HG03520 (cell line): ENCODE data around the gene WDFY4.

ENCODE experiments used
- ATAC-seq: cut with Tn5 transposase; IDR thresholded peaks from one replicate; pipeline ENCODE4 v1.9.1; 2021; ENCODE audit warnings: mild to moderate bottlenecking, moderate library complexity; ENCODE audit not compliant: unreplicated experiment

The WDFY4 gene

DNA sequence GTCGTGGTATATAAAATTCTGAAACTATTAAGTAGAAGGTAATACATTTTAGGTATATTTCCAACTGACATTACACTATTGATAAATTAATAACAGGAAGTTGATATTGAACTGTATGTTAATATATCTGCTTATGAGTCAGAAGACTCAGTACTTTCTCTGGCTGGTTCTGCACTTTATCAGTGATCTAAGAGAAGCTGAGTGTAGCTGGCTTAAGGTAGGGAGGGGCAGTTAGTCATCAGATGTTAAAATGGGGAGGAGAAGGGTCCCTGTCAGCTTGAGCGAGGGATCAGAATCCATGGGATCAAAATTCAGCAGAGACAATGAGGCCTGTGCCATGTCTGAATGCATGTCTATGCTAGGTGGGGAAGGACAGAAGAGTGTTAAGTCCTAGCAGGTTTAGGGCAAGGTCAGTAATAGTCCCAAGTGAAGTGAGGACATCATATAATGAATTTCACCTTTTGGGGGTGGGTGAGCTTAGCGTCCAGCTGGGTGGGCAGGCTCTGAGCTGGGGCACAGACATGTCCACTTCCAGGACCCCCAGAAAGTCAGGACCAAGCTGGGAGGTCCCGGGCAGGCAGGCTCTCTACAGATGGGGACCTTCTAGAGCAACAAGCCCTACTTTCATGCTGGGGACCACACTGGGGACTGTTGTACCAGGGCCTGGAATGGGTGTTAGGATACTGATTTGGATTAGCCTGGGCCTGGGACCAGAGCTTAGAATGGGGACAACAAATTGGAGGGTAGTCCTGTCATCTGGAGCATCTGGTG lies 82.9 kb downstream of the WDFY4 start:
- no peak for ATAC-seq

DNA sequence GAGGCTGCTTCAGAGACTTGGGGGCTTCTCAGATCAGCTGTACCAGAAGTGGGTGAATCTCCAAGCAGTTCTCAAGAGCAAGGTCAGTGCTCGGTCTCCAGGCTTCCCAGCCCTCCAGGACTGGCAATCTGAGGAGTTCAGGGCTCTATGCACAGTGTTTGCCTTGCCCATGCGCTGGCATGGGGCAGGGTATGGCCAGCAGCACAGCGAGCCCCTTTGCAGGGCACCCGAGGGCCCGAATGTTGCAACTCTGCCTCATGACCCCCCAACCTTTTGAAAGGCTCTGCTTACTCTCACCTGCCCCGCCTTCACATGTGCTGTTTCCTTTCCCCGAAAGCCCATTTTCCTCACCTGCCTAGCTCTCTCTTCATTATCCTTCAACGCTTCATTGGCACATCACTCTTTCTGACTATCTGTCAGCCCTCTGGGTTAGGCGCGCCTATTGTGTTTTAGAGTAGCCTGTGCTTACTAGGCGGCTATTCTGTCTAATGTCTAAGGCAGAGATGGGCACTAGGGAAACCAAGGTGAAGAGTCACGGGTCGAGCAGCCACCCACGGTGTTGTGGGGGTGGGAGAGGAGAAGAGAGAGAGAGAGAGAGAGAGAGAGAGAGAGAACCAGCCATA lies 83.6 kb downstream of the WDFY4 start:
- ATAC-seq, result no peak

DNA sequence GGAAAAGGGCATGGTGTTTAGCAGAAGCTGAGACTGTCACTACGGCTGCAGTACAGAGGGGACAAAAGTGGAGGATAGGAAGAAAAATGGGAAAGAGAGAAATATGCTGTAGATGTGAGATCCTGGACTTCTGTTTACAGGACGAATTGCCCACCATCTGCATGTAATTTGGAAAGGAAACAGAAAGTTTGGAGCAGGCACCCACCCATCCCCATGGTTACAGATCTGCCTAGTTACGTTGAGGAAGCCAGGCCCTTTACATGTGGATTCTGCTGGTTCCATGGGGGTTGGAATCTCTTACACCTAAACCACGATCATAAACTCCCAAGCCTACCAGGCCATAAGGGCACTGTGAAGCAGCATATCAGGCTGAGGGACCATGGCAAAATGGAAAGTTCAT lies 84.3 kb downstream of the WDFY4 start:
- no peak for ATAC-seq

DNA sequence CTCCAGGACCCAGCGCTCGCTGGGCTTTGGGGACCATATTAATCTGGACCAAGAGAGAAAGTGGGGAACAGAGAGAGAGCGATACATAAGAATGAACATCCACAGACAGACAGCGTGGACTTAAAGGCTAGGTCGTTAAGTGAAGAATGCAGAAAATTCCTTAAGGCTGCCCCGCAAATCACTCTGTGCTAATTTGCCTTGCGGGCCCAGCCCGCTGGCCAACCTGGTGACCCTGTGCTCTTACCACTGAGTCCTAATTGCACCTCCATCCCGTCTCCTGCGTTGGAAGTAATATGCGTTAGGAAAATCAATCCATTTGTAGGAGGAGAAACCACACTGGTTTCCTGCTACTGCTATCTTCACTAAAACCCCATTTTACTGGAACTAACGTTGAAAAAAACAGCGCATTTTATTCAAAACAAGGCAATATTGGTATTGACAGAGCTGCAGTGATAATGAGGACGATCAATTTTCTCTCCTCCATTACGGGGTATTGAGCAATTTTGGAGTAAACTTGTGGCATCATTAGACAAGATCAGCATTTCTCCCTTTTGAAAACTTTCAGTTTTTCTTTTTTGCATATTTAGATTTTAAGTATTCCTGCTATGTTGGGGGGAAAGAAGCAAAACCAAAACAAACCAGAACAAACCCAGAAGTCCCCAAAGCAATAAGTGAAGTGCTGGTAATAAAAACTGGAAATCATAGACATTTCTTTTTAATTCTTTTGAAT lies 85.2 kb downstream of the WDFY4 start:
- ATAC-seq, result no peak

DNA sequence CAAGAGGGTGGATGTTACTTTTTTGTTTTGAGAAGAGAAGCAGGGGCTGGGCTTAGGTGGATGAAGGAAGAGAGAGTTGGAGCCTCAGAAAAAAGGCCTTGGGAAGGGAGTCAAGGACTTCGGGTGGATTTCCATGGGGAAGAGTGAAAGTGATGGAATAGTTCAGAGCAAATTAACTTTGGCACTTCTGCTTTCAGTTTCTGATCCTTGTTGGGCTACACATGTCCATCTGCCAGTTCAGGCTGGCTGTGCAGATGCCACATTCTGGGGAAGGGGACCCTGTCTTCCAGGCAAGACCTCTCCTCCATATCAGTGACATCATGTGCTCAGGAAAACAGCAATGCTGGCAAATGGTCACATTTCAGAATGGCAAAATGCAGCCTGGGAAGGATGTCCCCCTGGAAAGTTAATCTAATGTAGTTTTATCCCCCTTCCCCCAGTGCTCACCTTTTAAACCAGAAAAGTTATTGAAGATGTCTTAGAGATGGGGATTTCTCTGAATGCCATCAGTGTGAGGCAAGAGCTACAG lies 86.0 kb downstream of the WDFY4 start:
- no peak for ATAC-seq

DNA sequence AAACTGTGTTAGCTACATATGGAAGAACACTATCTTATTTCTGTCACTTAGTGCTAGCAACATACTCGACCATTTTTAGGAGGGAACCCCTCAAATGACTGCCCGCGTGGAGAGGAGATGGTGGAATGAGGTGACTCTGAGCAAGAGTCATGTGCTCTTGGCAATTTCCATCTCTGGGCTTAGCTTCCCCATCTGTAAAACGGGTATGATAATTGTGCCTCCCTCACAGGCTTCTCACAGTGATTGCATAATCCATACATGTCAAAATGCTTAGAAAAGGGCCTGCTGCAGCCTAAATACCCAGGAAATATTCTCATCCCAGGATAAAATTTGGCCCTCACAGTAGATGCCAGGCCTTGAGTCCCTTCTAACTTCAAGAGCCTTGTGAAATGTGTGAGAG lies 86.6 kb downstream of the WDFY4 start:
- ATAC-seq, result no peak

DNA sequence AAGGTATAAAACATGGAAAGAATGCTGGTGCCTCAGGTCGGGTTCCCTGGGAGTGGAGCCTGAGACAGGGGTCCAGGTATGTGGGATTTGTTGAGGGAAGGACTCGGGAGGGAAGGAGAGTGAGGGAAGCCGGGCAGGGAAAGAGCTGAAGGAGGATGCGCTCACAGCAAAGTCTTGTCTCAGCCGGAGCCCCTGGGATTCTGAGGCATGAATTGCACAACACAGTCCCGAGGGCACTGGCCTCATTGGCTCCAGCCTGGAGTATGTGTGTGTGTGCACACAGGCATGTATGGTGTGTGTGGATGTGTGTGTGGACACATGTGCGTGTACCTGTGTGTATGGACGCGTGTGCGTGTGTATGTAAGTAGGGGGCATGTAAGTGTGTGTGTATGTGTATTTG lies 87.4 kb downstream of the WDFY4 start:
- no peak for ATAC-seq

DNA sequence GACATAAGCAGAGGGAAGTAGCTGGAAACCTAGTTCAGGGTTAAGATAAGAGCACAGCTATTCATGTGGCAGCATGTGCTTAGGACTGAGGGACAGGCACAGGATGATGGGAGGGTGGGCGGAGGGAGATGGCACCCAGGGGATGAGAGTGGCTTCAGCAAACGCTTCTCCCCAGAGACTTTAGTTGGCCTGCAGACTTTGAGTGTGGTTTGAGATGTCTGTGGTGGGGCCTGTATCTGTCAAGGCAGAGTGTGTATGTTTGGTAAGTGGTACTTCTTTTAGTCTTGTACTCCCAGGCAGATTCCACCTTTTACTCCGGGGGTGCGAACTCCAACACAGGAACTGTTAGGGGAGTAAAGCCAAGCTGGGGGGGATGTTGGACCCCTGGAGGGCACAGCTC lies 88.9 kb downstream of the WDFY4 start:
- ATAC-seq, result no peak

DNA sequence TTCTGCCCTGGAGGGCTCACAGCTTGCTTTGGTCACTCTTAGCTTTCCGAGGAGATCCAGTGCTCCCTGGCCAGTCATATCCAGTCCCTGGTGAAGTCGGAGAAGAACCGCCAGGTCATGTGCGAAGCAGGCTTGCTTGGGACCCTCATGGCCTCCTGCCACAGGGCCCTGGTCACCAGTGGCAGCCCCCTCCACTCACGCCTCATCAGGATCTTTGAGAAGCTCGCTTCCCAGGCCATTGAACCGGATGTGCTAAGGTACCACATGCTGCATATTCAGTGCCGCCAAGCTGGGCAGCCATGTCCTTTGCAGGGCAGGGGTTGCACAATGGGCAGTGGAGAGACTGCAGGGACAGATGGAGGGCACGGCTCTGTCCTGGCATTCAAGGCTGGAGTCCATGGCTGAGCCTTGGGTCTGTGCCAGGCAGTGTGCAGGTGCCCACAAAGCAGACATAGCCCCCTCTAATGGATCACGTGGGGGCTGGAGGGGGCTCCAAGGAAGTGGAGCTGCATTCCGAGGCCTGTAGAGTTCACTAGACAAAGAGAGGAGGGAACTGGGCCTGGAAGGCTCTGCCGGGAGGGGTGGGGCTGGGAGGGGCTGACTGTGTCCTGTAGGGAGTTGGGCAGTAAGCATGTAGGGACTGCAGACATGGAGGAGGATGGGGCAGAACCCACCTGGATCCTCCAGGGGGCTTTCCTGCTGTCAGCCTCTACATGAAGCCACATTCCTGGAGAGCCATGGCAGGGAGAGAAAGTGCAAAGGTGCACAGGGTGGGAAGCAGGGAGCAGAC lies 89.9 kb downstream of the WDFY4 start:
- ATAC-seq, result no peak

DNA sequence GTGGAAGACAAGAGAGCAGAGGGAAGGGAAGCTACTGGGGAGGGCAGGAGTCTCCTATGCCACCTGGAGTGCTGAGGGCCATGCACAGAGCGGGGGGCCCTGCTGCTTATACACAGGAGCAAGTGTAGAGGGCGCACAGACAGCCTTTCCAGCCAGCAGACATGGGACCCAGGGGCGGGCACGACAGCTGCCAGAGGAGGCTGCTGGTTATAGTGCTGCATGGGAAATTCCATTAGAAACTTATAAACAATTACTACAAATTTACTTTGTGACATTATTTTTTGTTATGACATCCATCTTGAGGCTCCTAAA lies 90.5 kb downstream of the WDFY4 start:
- ATAC-seq, result no peak

DNA sequence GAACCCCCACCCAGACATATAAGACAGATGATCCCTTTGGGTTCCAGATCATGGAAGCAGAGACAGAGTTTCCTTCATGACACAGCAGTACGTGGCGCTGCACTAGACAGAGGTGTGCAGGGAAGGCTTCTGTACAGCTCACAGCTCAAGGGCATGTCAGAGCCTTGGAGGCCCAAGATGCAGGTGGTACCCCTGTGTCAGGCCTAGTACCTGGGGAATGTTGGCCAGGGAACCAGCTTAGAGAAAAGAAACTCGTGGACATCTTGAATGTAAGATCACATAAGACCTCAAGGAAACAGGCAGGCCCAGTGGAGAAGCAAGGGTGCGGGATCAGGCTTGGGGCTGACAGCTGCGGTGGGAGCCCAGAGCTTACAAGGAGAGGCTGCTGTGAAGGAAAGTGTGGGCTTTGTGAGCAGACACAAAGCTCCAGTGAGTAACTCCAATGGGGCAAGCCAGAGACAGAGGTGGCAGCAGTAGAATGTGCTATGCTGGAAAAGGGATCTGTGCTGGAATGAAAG lies 91.4 kb downstream of the WDFY4 start:
- no peak for ATAC-seq

DNA sequence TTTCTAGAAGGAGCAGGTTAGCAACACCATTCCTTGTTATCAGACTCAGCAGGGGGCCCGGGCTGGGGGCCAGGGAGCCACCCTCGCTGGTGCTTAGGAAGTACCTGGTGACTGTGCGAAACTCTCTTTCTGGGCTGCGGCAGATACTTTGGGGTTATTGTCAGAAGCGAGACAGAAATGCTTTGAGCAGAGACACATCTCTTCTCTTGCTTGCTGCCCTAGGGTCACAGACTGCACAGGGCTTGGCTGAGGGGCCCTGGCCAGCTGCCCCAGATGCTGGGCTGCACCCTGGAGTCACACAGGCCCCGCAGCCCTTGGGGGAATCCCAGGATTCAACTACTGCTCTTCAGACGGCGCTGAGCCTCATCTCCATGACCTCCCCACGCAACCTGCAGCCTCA lies 91.9 kb downstream of the WDFY4 start:
- no peak for ATAC-seq

DNA sequence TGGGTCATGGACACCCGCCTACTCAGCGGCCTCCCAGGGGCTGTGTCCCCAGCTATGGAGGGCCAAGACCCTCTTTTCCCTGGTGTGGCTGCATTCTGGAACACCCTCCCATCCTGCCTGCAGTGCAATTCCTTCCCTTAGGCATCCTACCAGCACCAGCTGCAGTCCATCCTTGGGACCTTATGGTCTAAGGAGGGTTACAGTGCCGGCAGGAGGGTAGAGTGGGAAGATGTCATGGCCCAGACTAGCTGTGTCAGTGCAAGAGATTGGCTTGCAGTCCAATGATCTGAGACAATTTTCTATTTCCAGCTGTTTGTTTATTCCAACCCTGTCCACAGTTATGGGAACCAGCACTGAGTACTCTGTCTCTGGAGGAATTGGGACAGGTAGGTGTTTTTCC lies 92.4 kb downstream of the WDFY4 start:
- no peak for ATAC-seq

DNA sequence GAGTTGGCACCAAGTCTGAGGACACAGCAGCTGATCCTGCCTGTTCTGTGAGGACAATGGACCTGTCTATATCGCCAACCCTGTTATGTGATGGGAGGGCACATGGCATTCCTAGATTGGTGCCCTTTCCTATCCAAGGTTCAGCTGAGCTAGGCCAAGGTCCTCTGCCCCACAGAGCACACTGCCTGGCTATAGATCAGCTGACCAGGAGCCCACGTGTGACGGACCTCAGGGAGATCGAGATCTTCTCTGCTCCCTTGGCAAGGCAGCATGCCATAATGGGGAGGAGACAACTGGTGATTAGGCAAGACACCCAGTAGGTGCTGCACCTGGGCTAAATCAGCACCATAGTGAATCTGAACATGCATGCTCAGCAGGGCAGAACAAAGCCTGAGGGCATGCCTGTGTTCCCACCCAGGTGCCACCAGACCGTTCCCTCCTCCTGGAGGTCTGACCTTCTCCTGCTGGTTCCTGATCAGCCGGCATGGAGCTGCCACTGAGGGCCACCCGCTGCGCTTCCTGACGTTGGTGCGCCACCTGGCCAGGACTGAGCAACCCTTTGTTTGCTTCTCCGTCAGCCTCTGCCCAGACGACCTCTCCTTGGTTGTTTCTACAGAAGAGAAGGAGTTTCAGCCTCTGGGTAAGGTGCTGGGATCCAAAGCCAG lies 93.7 kb downstream of the WDFY4 start:
- no peak for ATAC-seq

DNA sequence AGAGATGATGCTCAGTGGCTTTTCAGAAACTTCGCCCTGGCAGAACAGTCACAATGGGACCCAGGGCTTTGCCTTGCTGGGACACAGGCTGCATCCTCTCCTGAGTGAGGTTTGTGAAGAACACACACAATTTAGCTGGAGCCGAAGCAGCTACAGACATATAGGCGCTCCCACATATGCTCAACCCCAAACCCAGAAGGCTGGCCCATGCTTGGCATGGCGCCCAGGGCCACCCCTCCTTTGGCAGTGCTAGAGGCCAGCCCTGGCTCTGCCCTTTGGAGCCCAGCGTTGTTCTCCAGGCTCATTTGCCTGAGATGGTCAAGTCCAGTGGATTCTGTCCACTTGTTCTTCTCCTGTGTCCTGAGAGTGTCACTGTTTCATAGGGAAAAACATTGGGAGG lies 94.4 kb downstream of the WDFY4 start:
- ATAC-seq, result no peak

DNA sequence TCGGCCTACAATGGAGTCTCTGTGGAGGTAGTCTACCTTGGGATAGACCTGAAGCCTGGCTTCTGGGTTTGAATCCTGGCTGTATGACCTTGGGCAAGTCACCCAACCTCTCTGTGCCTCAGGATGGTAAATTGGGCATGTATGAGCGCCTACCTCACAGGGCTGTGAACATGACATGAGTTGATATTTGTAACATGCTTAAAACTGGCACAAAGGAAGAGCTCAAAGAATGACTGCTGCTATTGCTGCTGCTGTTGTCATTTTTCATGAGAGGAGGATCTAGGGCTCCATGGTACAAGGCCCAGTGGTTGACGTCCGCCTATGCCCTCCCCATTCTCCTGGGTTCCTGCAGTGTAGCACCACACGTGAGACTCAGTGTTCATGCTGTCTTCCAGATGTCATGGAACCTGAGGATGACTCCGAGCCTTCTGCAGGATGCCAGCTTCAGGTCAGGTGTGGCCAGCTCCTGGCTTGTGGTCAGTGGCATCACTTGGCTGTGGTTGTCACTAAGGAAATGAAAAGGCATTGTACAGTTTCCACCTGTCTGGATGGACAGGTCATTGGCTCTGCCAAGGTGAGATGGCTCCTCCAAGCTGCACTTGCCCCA lies 95.0 kb downstream of the WDFY4 start:
- ATAC-seq, result no peak

DNA sequence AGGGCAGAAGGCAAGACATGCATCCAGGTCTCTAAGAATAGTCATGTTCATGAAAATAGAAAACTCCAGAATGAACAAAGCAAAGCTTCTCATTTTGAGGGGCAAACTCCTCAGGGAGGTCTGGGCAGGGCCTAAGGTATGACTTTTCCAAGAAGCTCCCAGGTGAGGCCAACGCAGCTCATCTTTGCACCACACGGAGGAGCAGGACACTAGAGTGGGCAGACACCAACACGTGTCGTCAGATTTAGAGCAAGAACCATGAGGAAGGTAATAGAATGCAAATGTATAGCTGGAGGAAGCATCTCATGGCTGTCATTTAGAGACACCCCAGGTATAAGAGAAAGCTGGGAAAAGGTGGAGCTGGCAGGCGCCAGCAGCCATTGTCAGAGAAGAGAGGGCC lies 95.7 kb downstream of the WDFY4 start:
- ATAC-seq, result no peak

DNA sequence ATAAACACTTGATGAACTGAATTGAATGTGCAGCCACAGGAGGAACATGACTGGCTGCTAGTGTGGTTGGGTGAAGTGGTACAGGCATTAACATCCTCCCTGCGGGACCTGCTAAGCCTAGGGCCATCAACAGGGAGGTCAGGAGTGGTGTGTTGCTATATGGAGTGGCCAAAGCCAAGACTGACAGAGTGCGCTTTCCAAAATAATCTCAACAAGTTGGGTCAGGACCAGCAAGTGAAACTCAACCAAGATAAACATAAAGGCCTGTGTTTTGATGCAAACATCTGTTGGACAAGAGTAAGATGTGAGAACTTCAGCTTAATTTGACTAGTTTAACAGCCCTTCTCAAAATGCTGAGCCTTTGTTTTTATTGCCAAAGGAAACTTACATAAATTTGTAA lies 97.7 kb downstream of the WDFY4 start:
- ATAC-seq, result no peak

DNA sequence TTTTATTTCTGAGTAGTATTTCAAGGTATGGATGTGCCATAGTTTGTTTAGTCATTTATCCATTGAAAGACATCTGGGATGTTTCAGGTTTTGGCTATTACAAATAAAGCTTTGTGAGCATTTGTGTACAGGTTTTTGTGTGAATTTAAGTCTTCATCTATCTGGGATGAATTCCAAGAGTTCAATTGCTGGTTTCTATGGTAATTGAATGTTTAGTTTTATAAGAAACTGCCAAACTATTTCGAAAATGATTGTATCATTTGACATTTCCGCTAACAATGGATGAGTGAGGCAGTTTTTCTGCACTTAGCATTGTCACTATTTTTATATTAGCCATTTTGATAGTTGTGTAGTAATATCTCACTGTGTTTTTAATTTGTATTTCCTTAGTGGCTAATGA lies 99.4 kb downstream of the WDFY4 start:
- no peak for ATAC-seq

DNA sequence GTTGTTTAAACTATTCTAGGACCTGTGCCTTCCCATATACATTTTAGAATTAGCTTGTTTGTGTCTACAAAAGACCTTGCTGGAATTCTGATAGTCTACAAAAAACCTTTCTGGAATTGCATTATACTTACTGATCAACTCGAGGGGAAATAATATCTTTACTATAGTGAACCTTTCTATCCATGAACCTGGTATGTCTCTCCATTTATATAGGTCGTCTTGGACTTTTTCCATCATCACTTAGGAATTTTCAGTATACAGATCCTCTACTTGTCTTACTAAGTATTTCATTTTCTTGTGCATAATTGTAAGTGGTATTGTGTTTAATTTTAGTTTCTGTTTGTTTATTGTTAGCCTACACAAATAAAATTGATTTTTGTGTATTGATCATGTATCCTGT lies 101.1 kb downstream of the WDFY4 start:
- ATAC-seq, result no peak
